Measurements from ENCODE around the gene LINGO1.

- TF ChIP-seq CTCF (IDR thresholded peaks at IDR 0.05), result no peak
- TF ChIP-seq POLR2A (IDR thresholded peaks at IDR 0.05), result no peak
These were observed 44.1 kb upstream of the LINGO1 start for GRCh38 chr15:77676569-77677375.
